ENCODE data around the gene CA9.

GRCh38 chr9:35723426-35723825 is 49.7 kb downstream of the CA9 start:
- TF ChIP-seq, protein P1, sequence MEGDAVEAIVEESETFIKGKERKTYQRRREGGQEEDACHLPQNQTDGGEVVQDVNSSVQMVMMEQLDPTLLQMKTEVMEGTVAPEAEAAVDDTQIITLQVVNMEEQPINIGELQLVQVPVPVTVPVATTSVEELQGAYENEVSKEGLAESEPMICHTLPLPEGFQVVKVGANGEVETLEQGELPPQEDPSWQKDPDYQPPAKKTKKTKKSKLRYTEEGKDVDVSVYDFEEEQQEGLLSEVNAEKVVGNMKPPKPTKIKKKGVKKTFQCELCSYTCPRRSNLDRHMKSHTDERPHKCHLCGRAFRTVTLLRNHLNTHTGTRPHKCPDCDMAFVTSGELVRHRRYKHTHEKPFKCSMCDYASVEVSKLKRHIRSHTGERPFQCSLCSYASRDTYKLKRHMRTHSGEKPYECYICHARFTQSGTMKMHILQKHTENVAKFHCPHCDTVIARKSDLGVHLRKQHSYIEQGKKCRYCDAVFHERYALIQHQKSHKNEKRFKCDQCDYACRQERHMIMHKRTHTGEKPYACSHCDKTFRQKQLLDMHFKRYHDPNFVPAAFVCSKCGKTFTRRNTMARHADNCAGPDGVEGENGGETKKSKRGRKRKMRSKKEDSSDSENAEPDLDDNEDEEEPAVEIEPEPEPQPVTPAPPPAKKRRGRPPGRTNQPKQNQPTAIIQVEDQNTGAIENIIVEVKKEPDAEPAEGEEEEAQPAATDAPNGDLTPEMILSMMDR (IDR thresholded peaks at IDR 0.05; ENCODE audit: insufficient read depth, low read length, poor library complexity, severe bottlenecking), result no peak
- no peak for TF ChIP-seq EZH2phosphoT487 (conservative IDR thresholded peaks at IDR 0.05; ENCODE audit: low read length)

Data from SU-DHL-6 (cell line).